H9 (cell line): ENCODE results near the gene THAP3. TPM values are rescaled to one million over a fixed set of nuclear protein-coding genes. Genes with fewer than 3 reads are reported as not detected.

Experiments used
- DNase-seq: peaks from one replicate; pipeline ENCODE4 v3.0.0-alpha.2; 2017
- H2AFZ ChIP-seq: one replicate; pipeline ENCODE4 v1.6.1; 2013; ENCODE audit warnings: mild to moderate bottlenecking, low read length, control low read depth, moderate library complexity
- H2AK5ac ChIP-seq: 2 replicates; pipeline ENCODE4 v1.6.1; 2013; ENCODE audit warnings: low read length, control low read depth, mixed read lengths; ENCODE audit not compliant: insufficient read length
- H2BK120ac ChIP-seq: one replicate; pipeline ENCODE4 v1.6.1; 2013; ENCODE audit warnings: low read depth, mild to moderate bottlenecking, low read length, control low read depth, inconsistent platforms; ENCODE audit not compliant: poor library complexity, severe bottlenecking
- H2BK12ac ChIP-seq: 2 replicates; pipeline ENCODE4 v1.6.1; 2013; ENCODE audit warnings: low read length, control low read depth, mixed read lengths, low read depth; ENCODE audit not compliant: insufficient read length
- H2BK15ac ChIP-seq: 2 replicates; pipeline ENCODE4 v1.6.1; 2013; ENCODE audit warnings: low read depth, low read length, control low read depth
- H2BK20ac ChIP-seq: one replicate; pipeline ENCODE4 v1.6.1; 2013; ENCODE audit warnings: low read depth, mild to moderate bottlenecking, low read length, control low read depth, inconsistent platforms; ENCODE audit not compliant: poor library complexity, severe bottlenecking
- H2BK5ac ChIP-seq: 2 replicates; pipeline ENCODE4 v1.6.1; 2013; ENCODE audit warnings: low read length, control low read depth, mixed read lengths; ENCODE audit not compliant: insufficient read length
- H3K14ac ChIP-seq: 2 replicates; pipeline ENCODE4 v1.6.1; 2013; ENCODE audit warnings: low read length, control low read depth; ENCODE audit not compliant: insufficient read depth
- H3K18ac ChIP-seq: 2 replicates; pipeline ENCODE4 v1.6.1; 2013; ENCODE audit warnings: low read depth, mild to moderate bottlenecking, mixed read lengths, low read length, control low read depth; ENCODE audit not compliant: insufficient read length
- H3K23ac ChIP-seq: 2 replicates; pipeline ENCODE4 v1.6.1; 2013; ENCODE audit warnings: low read length, control low read depth, mixed read lengths, low read depth; ENCODE audit not compliant: insufficient read length
- H3K23me2 ChIP-seq: 2 replicates; pipeline ENCODE4 v1.6.1; 2013; ENCODE audit warnings: low read depth, mild to moderate bottlenecking, mixed read lengths, low read length, control low read depth; ENCODE audit not compliant: insufficient read length, poor library complexity, severe bottlenecking
- H3K27ac ChIP-seq: 2 replicates; pipeline ENCODE4 v1.5.1; 2013; ENCODE audit warnings: low read length, control low read depth, mixed read lengths, low read depth; ENCODE audit not compliant: insufficient read length
- H3K27me3 ChIP-seq: 2 replicates; pipeline ENCODE4 v1.6.1; 2013; ENCODE audit warnings: low read length, control low read depth, inconsistent platforms; ENCODE audit not compliant: insufficient read depth
- H3K4ac ChIP-seq: 2 replicates; pipeline ENCODE4 v1.6.1; 2013; ENCODE audit warnings: low read depth, mild to moderate bottlenecking, control low read depth, inconsistent platforms, low read length, moderate library complexity
- H3K4me1 ChIP-seq: 2 replicates; pipeline ENCODE4 v1.6.1; 2013; ENCODE audit warnings: low read length, control low read depth, inconsistent platforms; ENCODE audit not compliant: insufficient read depth
- H3K4me2 ChIP-seq: 2 replicates; pipeline ENCODE4 v1.6.1; 2013; ENCODE audit warnings: low read length, control low read depth, mixed read lengths; ENCODE audit not compliant: insufficient read length, insufficient read depth
- H3K56ac ChIP-seq: 2 replicates; pipeline ENCODE4 v1.6.1; 2013; ENCODE audit warnings: low read depth, mild to moderate bottlenecking, mixed read lengths, low read length, control low read depth; ENCODE audit not compliant: insufficient read length
- H3K79me1 ChIP-seq: 2 replicates; pipeline ENCODE4 v1.6.1; 2013; ENCODE audit warnings: low read depth, mild to moderate bottlenecking, moderate library complexity, low read length, control low read depth, inconsistent platforms; ENCODE audit not compliant: insufficient read depth, poor library complexity, severe bottlenecking
- H3K79me2 ChIP-seq: 2 replicates; pipeline ENCODE4 v1.6.1; 2013; ENCODE audit warnings: low read length, control low read depth, inconsistent platforms; ENCODE audit not compliant: insufficient read depth
- H3K9ac ChIP-seq: 2 replicates; pipeline ENCODE4 v1.6.1; 2013; ENCODE audit warnings: low read length, control low read depth, mixed read lengths; ENCODE audit not compliant: insufficient read length; ENCODE audit errors: extremely low read depth
- H3K9me3 ChIP-seq: one replicate; pipeline ENCODE4 v1.6.1; 2013; ENCODE audit warnings: low read depth, low read length, inconsistent platforms; ENCODE audit not compliant: control insufficient read depth
- H3T11ph ChIP-seq: one replicate; pipeline ENCODE4 v1.6.1; 2013; ENCODE audit warnings: mild to moderate bottlenecking, low read length, control low read depth, inconsistent platforms
- H4K20me1 ChIP-seq: one replicate; pipeline ENCODE4 v1.6.1; 2013; ENCODE audit not compliant: control insufficient read depth, insufficient read length, insufficient read depth
- H4K5ac ChIP-seq: 2 replicates; pipeline ENCODE4 v1.6.1; 2013; ENCODE audit warnings: low read depth, mild to moderate bottlenecking, mixed read lengths, low read length, control low read depth; ENCODE audit not compliant: insufficient read length
- H4K8ac ChIP-seq: replicated peaks from 2 replicates; pipeline ENCODE4 v1.6.1; 2013; ENCODE audit warnings: low read length, control low read depth, mixed read lengths, low read depth; ENCODE audit not compliant: insufficient read length
- H4K91ac ChIP-seq: 2 replicates; pipeline ENCODE4 v1.6.1; 2013; ENCODE audit warnings: low read depth, mild to moderate bottlenecking, moderate library complexity, mixed read lengths, low read length, control low read depth; ENCODE audit not compliant: insufficient read length
- H3K27ac Mint-ChIP-seq, 3 experiments: 2 replicates in 2 of 3; 3 replicates in 1 of 3; pipeline ENCODE4 v1.8.0; 2020 to 2021; ENCODE audit warnings: mixed read lengths in 3 of 3, mild to moderate bottlenecking in 1 of 3, moderate library complexity in 1 of 3
- H3K27me3 Mint-ChIP-seq: 2 replicates; pipeline ENCODE4 v1.8.0; 2021; ENCODE audit warnings: low read depth, mild to moderate bottlenecking, moderate library complexity, mixed read lengths
- H3K36me3 Mint-ChIP-seq, 3 experiments: 2 replicates in 2 of 3; 3 replicates in 1 of 3; pipeline ENCODE4 v1.8.0; 2020 to 2021; ENCODE audit warnings: low read depth in 3 of 3, mixed read lengths in 3 of 3; ENCODE audit not compliant: insufficient read depth in 1 of 3
- H3K4me1 Mint-ChIP-seq, 2 experiments: 2 replicates each; pipeline ENCODE4 v1.8.0; 2020; ENCODE audit warnings: mixed read lengths in 2 of 2
- H3K4me3 Mint-ChIP-seq, 2 experiments: 2 replicates in 1 of 2; 3 replicates in 1 of 2; pipeline ENCODE4 v1.8.0; 2020 to 2021; ENCODE audit warnings: mild to moderate bottlenecking in 2 of 2, mixed read lengths in 2 of 2, moderate library complexity in 1 of 2
- H3K9me3 Mint-ChIP-seq, 2 experiments: 2 replicates in 1 of 2; 3 replicates in 1 of 2; pipeline ENCODE4 v1.8.0; 2020; ENCODE audit warnings: mild to moderate bottlenecking in 2 of 2, mixed read lengths in 2 of 2, moderate library complexity in 1 of 2
- CTCF ChIP-seq: fragments of 200-600 bp; sonication (generic); conservative IDR thresholded peaks from 3 replicates; pipeline ENCODE4 v1.8.0; 2021; ENCODE audit warnings: antibody characterized with exemption, mild to moderate bottlenecking
- WGBS: extraction: QIAGEN DNeasy Blood & Tissue Kit; methylation state at CpG from one replicate; pipeline ENCODE4 v1.1.7; 2013; ENCODE audit warnings: missing lambda C conversion rate, low lambda C conversion rate, mixed read lengths; ENCODE audit not compliant: insufficient read length; ENCODE audit errors: extremely low coverage; 5-methylcytosine and 5-hydroxymethylcytosine counted together
- total RNA-seq: library from RNA; stranded (reverse); gene quantifications from 2 replicates; pipeline ENCODE4 v1.2.1, GENCODE V29; 2021

The THAP3 gene
- total RNA-seq, 1 experiment from 2014 or later = 15.3 TPM

DNA sequence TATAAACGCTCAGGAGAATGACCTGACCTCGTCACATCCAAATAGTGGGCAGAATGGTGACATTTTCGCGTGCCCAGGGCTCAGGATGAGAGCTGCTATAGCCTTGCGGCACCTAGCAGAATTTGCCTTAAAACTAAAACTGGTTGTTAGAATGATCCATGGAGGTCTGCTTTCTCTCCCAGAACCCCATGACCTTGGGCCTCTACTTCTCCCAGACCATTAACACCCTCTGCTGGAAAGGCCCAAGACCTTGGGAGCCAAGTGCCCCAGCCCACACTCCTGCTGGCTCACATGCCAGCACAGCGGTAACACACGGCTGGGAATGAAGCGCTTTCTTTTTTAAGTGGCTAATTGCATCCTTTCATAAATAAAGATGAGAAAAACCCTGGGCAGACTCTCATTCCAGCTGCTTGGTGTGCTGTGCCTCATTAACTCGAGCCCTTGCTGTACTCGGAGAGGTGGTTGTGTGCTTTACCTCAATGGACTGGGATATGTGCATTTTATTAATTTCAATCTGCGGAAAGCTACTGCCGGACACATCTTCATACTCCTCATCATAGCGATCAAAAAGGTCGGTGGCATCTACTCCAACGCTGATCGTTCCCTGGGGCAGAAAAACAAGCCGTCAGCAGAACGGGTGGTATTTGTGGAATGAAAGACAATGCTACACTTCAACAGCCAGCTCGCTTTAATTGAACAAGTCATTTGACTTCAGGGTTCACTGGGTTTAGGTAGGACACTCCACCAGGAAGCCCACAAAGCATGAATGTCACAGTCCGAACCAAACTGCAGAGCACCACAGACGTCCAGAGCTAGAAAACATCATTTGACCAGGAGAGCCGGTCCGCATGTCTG, 29.0 kb downstream of the THAP3 start:
- H3K23ac ChIP-seq = no peak overlapping the region
- no peaks in the 10 kb centered on the region for H3K27me3 ChIP-seq
- Mint-ChIP-seq H3K4me1 (no peaks in the 10 kb centered on the region), H3K9me3 (no peaks in the 10 kb centered on the region), H3K4me3 (no peak overlapping the region), H3K36me3 (peaks cover 26 to 52% (median 48%) of the 10 kb centered on the region in 3 experiments; a peak in 6 of 7 replicates), H3K27ac (peak overlapping the region in 2 of 3 experiments; percentile 16 to 60; a peak in 4 of 7 replicates), H3K27me3 (no peaks in the 10 kb centered on the region)
- H3K14ac ChIP-seq = no peak overlapping the region
- H4K20me1 ChIP-seq = no peaks in the 10 kb centered on the region
- no peak overlapping the region for H2BK5ac ChIP-seq
- H3T11ph ChIP-seq = no peak overlapping the region
- H3K4me2 ChIP-seq = no peak overlapping the region
- H3K9me3 ChIP-seq = no peaks in the 10 kb centered on the region
- H3K56ac ChIP-seq = no peak overlapping the region
- no peak overlapping the region for H2BK20ac ChIP-seq
- H3K79me1 ChIP-seq = no peaks in the 10 kb centered on the region
- no peaks in the 10 kb centered on the region for H3K23me2 ChIP-seq
- no peak overlapping the region for H4K91ac ChIP-seq
- no peak overlapping the region for H3K27ac ChIP-seq
- no peak overlapping the region for H4K8ac ChIP-seq
- no CpG with 5 or more reads among the region's 23 CpGs for WGBS
- H3K79me2 ChIP-seq = no peaks in the 10 kb centered on the region
- no peak overlapping the region for H2AK5ac ChIP-seq
- TF ChIP-seq CTCF = no peak
- H2BK15ac ChIP-seq = no peak overlapping the region
- no peak overlapping the region for H2AFZ ChIP-seq
- no peak overlapping the region for H2BK12ac ChIP-seq
- H3K4ac ChIP-seq = no peak overlapping the region
- H3K18ac ChIP-seq = no peak overlapping the region
- no peak overlapping the region for H3K9ac ChIP-seq
- H4K5ac ChIP-seq = no peak overlapping the region
- no peak for DNase-seq
- H2BK120ac ChIP-seq = no peak overlapping the region
- no peaks in the 10 kb centered on the region for H3K4me1 ChIP-seq
